ENCODE data around the gene WASHC3.

The WASHC3 gene

GRCh38 chr12:101982307-101982706 lies 79.5 kb downstream of the WASHC3 start:
- TF ChIP-seq REST (IDR thresholded peaks at IDR 0.05; ENCODE audit: insufficient read depth in 1 of 2, low read depth in 2 of 2, low read length in 2 of 2) (no peak), FOXP2 (optimal IDR thresholded peaks at IDR 0.05; ENCODE audit: borderline replicate concordance, extremely low read depth, extremely low read length, insufficient read depth) (no peak), SIN3A (IDR thresholded peaks at IDR 0.05; ENCODE audit: borderline replicate concordance, insufficient read depth, low read length) (no peak), POLR2AphosphoS5 (IDR thresholded peaks at IDR 0.05; ENCODE audit: low read depth, low read length) (no peak), TAF1 (IDR thresholded peaks at IDR 0.05; ENCODE audit: borderline replicate concordance, insufficient read depth, low read length) (no peak)

GRCh38 chr12:101981868-101982267 lies 79.9 kb downstream of the WASHC3 start:
- TF ChIP-seq SIN3A (IDR thresholded peaks at IDR 0.05; ENCODE audit: borderline replicate concordance, insufficient read depth, low read length) (no peak), TAF1 (IDR thresholded peaks at IDR 0.05; ENCODE audit: borderline replicate concordance, insufficient read depth, low read length) (no peak), FOXP2 (optimal IDR thresholded peaks at IDR 0.05; ENCODE audit: borderline replicate concordance, extremely low read depth, extremely low read length, insufficient read depth) (no peak), REST (IDR thresholded peaks at IDR 0.05; ENCODE audit: insufficient read depth in 1 of 2, low read depth in 2 of 2, low read length in 2 of 2) (no peak), POLR2AphosphoS5 (IDR thresholded peaks at IDR 0.05; ENCODE audit: low read depth, low read length) (no peak)

GRCh38 chr12:101968770-101969169 lies 93.0 kb downstream of the WASHC3 start:
- TF ChIP-seq TAF1 (IDR thresholded peaks at IDR 0.05; ENCODE audit: borderline replicate concordance, insufficient read depth, low read length) (no peak), REST (IDR thresholded peaks at IDR 0.05; ENCODE audit: insufficient read depth in 1 of 2, low read depth in 2 of 2, low read length in 2 of 2) (no peak), FOXP2 (optimal IDR thresholded peaks at IDR 0.05; ENCODE audit: borderline replicate concordance, extremely low read depth, extremely low read length, insufficient read depth) (no peak), POLR2AphosphoS5 (IDR thresholded peaks at IDR 0.05; ENCODE audit: low read depth, low read length) (no peak), SIN3A (IDR thresholded peaks at IDR 0.05; ENCODE audit: borderline replicate concordance, insufficient read depth, low read length) (no peak)

- no peak for TF ChIP-seq REST (IDR thresholded peaks at IDR 0.05; ENCODE audit: insufficient read depth in 1 of 2, low read depth in 2 of 2, low read length in 2 of 2)
- no peak for TF ChIP-seq SIN3A (IDR thresholded peaks at IDR 0.05; ENCODE audit: borderline replicate concordance, insufficient read depth, low read length)
- TF ChIP-seq POLR2AphosphoS5 (IDR thresholded peaks at IDR 0.05; ENCODE audit: low read depth, low read length) = no peak
- no peak for TF ChIP-seq FOXP2 (optimal IDR thresholded peaks at IDR 0.05; ENCODE audit: borderline replicate concordance, extremely low read depth, extremely low read length, insufficient read depth)
- TF ChIP-seq TAF1 (IDR thresholded peaks at IDR 0.05; ENCODE audit: borderline replicate concordance, insufficient read depth, low read length) = no peak
These were observed 94.3 kb downstream of the WASHC3 start for GRCh38 chr12:101967506-101967905.

GRCh38 chr12:101966496-101966895 lies 95.3 kb downstream of the WASHC3 start:
- TF ChIP-seq TAF1 (IDR thresholded peaks at IDR 0.05; ENCODE audit: borderline replicate concordance, insufficient read depth, low read length) = no peak

Measured in PFSK-1 (cell line).